NOMO-1 (cell line): ENCODE data around the gene HOXB4.
"Not testable (repeated sequence)": the region's sequence is repeated elsewhere in the genome, so short reads cannot be mapped to it uniquely, and the experiment has no call there.

Source experiments
- DNase-seq, 2 experiments: peaks; one replicate each; lab custom pipeline; 2025; ENCODE audit not compliant: unreplicated experiment in 2 of 2; lab: John Stamatoyannopoulos, UW

Gene HOXB4

DNA sequence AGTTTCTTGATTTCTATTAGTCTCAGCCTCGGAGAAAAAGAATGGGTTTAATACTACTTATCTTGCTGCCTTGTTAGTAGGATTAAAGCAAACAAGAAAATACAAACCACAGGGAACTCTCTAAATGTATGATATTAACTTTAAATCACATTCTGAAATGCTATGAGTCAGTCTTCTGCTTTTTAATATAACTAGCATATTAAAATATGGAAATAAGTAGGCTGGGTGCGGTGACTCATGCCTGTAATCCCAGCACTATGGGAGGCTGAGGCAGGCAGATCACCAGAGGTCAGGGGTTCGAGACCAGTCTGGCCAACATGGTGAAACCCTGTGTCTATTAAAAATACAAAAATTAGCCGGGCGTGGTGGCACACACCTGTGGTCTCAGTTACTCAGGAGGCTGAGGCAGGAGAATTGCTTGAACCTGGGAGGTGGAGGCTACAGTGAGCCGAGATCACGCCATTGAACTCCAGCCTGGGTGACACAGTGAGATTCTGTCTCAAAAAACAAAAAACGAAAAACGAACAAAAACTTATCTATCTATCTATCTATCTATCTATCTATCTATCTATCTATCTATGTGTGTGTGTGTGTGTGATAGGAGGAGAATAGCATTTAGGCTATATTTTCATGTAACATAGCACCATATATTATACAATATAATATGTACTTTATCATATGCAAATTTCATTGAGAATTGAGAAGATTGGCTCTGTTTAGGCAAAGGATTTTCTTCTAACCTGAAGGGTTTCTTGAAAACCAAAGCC is 42.2 kb downstream of the HOXB4 start:
- not testable (repeated sequence) for DNase-seq

DNA sequence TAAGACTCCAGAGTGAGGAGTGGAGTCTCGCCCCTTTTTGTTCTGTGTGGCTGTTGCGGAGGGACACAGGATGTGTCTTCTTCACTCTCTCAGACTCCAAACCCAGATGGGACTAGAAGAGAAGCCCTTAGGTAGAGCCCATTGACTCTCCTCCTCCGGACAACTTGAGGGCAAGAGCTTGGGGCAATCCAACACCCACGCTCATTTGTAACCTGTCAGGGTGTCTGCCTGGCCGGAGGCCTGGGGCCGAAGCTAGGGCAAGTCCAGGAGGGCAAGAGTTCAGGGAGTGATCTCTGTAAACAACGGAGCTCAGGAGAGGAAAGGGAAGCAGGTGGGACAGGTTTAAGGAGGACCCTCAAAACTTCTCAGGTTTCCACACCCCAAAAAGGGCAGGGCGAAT is 45.9 kb downstream of the HOXB4 start:
- no peak for DNase-seq

DNA sequence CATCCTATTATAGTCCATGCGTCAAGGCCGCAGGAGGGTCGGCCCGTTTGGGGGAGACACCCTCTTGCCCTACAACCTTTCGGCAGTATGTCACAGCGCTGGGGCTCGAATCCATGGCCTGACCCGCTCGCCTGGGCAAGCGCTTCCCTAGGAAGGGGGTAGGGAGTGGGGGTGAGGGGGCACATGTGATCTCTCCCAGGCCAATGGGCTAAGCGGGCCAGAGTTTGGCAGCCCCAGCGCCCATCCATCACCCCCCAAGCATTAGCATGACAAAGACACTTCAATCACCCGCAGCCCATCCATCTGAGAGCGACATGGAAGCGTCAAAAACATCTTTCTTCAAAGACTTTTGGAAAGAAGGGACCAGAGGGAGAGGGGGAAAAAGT is 47.3 kb downstream of the HOXB4 start, which contains the start of gene HOXB1:
Gene HOXB1 (minus strand): TSS at position 125 of the 386 bp plus-strand sequence. CDS start 107 bp downstream, at position 18.
- no peak for DNase-seq

DNA sequence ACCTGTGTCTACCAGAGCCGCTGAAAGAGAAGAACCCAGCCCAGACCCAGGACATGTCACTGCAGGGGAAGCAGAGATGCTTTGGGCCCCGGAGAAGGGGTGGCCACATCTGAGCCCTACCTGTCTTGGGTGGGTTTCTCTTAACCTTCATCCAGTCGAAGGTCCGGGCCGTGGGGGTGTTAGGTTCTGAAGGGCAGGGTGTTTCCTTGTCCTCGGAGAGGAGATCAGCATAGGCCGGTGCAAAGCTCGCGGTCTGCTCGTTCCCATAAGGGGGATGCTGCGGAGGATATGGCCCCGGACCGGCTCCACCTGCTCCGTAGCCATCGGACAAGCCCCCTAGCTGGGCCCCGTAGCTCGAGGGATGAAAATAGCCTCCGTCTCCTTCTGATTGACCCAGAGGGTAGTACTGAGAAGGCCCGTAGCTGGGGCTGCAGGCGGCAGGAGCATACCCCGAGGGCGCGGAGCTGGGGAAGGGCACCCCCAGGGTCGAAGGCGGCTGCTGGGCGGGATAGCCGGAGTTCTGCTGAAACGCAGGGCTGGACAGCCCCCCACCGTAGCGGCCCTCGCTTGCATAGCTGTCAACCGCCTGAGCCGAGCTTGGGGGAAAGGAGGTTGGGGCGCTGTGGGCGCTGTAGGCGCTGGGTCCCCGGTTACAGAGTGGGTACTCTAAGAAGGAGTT is 47.8 kb downstream of the HOXB4 start:
- DNase-seq, result no peak

DNA sequence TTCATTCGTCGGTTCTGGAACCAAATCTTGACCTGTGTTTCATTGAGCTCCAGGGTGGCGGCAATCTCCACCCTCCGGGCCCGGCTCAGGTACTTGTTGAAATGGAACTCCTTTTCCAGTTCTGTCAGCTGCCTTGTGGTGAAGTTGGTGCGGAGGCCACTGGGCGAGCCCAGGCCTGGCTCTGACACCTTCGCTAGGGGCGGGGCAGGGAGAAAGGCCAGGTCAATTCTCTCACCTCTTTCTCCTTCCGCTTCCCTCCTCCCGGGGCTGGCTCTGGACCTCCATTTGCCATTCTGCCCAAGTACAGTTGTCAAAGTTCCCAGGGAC is 48.5 kb downstream of the HOXB4 start:
- DNase-seq, result no peak

DNA sequence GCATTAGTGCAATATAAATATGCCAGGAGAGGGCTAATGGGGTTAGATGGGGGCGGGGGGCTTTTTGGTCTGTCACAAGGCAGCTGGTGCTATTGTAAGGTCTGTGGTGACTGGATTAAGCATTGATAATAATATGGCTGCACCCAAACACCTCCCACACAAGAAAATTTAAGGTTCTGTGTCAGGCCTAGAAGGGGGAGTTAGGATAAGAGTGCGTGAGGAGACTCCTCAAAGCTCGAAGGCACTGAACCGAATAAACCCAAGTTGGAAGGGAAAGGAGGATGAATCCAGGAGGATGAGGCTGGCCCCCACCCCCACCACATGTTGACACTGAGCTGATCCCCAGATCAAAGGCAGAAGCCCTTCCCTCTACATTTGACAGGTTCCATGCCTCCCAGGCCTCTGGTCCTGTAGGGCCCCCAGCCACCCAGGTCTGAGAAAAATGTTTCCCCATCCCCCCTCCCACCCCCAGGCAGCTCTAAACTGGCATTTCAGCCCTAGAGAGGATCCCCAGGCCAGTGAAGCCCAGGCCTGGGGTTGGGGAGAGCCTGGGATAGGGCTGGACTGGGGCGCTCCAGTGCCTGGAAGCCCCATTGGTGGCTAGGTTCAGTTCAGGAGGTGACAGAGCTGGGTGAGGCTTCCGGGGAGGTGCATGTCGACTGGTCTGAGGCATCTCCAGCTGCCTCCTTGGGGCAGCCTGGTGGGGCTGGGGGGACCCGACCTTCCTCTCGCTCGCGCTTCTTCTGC is 49.0 kb downstream of the HOXB4 start:
- DNase-seq, result no peak

DNA sequence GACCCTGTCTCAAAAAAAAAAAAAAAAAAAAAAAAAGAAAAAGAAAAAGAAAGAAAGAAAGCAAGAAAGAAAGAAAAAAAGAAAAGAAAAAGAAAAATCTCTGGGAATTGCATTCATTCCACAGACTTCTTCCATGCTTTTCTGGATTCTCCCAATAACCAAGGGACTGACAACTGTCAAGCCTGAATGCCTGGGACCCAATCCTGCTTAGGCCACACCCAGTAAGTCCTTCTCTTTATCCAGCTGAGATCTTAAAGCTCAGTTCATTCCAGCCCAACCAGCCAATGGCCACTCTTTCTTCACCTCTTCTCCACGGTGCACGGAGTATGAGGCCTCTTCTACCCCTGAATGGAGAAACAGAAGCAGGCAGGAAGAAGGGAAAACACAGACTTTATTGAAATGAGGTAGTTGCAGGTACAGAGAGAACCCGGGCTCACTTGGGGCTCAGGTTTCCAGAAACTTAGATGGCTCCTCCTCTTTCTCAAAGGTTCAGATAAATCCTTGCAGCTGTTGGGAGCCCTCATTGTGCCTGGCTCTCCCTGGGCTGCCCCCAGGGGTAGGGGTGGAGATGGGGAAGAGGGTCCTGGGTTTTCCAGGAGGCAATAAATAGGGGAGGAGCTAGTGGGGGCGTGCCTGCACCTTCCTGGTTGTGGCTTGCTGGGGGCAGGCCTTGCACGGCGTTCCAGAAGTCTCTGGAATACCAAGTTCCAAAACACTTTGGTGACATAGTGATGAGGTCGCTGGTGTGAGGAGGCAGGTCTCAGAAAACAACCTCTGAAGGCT is 49.8 kb downstream of the HOXB4 start:
- no peak for DNase-seq

DNA sequence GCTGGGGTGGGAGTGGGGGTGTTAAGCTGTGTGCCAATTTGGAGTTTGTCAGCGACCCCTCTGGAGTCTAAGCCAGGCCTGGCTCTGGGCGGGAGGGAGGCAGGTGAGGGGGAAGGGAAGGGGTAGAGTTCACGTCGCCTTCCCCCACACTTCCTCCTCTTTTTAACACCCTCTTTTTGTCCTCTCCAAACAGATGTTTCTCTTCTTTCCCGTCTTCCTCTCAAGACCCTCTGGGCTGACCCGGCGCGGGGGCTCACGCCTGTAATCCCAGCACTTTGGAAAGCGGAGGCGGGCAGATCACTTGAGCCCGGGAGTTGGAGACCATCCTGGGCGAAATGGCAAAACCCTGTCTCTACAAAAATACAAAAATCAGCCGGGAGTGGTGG is 50.6 kb downstream of the HOXB4 start:
- DNase-seq, result no peak

DNA sequence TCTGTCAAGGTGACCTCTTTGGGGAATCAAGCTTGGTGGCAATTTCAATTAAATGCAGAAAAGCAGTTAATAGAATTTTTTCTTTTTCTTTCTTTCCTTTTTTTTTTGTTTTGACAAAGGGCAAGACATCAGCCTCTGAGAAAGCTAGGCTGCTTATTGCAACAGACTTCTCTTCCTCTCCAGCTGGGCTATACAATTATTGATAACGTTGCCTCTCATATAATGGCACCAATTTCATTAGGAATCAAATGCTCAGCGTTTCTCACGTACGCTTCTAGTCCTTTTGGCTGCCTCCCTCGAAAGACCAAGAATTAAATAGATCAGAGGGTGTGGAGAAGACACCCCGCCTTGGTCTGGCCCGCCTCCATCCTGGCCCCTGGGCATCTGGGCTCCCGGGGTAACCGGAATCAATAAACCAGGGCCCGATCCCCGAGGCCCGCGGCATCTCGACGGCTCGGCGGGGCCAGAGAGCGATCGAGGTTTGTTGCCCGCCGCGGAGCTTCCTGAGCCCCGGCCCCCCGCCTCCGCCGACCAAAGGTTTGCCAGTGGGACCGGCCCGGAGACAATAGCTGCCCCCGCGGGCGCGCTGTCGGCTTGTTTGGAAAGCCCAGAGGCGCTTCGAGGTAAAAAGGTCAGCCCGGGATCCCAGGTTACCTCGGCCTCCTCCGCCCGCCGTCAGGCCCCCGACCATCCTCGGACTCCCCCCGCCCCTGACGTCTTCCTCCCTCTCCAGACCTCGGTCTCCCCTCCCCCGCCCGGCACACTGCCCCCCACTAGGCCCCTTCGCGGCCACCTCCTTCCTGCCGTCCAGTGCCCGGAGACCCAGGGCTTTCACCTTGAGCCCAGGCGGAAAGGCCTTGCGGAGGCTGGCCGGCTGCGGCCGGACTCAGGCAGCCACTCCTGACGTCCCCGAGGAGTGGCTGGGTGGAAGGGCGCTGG is 51.3 kb downstream of the HOXB4 start:
- no peak for DNase-seq
